Stimulated activated CD4-positive, alpha-beta T cell treated with anti-CD3 and anti-CD28 coated beads, Interleukin-12 subunit alpha, Interleukin-12 subunit beta, amount 100 ng/mL, for 24 hours (primary cell): ENCODE measurements around the gene MRPL32.

Experiments used
- DNase-seq, 2 experiments: peaks; one replicate each; pipeline ENCODE4 v3.0.0-alpha.2; 2020; ENCODE audit warnings: low read depth in 2 of 2

MRPL32 gene

DNA sequence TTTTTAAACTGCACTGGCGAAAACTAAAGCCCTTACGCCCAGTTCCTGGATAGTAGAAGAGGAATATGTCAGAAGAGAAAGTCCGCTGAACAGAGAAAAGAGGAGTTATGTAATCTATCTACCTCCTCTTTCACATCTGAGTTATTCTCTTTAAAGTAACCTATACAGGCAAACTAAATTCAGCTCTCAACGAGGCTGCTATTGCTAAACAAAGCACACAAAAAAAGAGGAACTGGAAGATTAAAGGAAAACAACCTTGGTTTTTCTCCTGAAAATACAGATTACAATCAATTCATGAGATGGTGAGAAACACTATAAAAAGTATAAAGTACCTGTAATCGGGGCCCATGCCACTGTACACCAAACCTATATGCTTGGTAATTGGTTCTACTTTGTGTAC, 6.0 kb upstream of the MRPL32 start:
- no peak for DNase-seq

DNA sequence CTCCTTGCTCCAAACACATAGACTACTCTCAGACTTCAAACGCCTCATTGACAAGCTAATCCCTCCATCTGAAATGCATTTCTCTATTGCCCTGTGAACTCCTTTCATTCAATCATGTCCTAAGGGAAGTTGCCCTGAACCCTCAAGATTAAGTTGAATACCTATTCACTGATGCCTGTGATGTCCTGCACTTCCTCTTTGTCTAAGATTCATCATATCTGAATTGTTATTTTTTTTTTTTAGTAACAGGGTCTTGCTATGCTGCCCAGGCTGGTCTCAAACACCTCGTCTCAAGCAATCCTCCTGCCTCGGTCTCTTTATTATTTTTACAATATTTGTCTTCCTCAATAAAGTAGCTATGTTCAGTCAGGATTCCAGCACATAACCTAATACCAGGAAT, 3.4 kb upstream of the MRPL32 start:
- no peak for DNase-seq

DNA sequence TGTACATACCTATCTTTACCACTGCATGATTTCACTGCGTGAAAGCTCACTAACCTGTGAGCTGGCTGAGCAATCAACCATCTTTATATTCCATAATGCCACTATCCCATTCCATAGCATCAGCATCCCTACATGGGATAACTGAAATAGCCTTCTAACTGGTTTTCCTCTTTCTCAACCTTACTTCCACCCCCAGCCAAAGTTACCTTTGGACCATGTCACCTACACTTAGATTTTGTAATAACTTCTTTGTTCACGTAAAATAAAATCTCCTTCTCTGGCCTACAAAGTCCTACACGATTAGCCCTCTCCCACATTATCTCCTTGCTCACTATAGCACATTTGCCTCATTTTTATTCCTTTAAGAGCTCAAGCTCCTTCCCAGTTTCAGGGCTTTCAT, 2.7 kb upstream of the MRPL32 start:
- DNase-seq, result no peak

DNA sequence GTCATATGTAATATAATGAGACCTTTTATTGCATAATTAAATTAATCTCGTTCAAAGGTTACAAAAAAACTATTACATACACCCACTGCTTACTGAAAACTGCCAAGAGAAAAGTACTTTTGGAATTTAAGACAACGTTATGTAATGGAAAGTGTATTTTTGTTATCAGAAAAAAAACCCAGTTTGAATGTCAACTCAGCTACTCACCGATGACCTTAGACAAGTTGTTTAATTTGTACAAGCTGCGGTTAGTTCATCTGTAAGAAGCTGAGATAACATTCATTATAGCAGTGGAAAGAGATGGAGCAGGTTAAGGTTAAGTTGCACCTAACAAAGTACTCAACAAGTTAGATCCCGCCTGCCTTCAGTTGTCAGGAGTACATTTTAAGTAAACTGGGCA, 1.3 kb upstream of the MRPL32 start:
- no peak for DNase-seq

DNA sequence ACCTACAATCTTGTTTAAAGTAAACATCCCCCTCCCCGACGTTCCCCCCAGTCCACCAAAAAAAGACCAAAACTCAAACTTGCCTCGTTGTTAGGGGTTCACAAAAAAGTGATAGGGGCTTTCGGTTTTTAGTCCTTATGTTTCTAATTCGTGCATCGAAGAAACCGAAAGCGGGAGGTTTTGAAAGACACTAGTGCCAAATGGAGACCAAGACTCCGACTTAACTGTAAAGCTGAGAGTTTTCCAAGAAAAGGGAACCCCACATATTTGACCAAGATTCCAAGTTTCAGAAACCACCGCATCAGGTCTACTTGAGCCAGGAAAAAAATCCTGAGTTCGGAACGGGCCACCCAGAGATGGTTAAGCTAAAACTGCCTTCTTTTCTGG, 736 bp upstream of the MRPL32 start:
- no peak for DNase-seq

DNA sequence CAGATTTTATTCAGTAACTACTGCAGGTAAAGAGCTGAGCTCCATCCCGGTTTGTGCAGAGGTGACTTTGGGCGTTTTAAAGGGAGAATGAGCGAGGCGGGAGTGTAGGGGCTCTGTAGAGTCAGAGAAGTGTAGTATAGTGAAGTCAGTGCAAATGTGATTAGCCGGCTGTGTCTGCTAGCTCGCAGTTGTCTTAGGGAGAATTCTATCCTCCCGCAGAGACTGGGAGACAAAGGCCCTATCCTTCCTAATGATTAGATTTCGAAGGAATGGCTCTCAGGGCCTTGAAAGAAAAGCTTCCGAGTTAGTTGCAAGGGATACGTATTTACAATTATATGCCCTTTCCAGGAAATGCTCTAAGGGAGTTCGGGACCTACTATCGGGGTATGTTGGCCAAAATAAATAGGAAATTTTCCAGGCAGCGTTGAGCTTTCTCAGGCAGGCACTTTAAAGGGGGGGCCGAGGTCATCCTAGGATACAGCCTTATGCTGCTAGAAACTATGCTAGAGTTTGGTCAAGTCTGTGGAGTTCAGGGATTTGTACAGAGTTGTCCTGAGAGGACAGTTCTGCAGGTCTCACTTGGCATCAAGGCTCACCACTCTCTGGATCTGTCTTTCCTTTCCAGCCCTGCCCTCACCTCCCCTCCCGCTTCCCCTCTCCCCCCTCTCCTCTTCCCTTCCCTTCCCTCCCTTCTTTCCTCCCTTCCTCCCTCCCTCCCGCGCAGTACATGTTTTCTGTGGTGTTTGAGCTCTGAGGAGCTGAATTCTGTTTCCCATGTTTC, 825 bp downstream of the MRPL32 start:
- DNase-seq, result no peak

DNA sequence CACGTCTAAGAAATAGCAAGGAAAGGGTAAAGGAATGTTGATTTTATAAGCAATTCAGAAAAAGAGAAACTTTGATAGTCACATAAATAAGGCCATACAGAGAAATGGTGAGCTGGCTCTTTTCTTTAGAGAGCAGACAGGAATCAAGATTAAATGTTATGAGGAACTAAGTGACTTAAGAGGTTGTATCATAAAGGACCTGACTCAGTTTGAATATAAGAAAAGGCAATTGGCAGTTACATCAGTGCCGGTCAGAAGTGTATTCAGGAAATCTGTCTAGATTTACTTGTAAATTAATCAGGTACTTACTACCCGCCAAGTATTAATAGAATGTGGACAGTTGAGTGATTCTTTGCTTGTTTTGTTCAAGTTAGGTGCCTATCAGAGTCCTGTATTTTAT, 2.1 kb downstream of the MRPL32 start:
- no peak for DNase-seq

DNA sequence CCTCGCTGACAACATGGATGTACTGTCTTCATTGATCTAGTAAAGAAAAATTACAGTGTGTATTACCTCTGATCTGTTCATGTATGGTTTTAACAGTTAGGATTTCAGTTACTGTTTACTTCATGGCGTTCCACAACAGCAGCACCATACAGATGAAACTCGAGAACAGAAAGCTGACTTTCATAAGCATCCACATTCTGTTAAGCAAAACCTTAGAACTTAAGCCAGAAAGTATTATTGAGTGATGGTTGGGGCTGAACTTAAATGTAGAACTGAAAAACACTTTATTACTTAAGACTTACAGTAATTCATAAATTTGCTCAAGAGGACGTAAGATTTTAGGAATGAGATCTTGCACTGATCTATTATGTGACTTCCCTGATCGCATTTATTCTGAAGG, 3.7 kb downstream of the MRPL32 start:
- no peak for DNase-seq

DNA sequence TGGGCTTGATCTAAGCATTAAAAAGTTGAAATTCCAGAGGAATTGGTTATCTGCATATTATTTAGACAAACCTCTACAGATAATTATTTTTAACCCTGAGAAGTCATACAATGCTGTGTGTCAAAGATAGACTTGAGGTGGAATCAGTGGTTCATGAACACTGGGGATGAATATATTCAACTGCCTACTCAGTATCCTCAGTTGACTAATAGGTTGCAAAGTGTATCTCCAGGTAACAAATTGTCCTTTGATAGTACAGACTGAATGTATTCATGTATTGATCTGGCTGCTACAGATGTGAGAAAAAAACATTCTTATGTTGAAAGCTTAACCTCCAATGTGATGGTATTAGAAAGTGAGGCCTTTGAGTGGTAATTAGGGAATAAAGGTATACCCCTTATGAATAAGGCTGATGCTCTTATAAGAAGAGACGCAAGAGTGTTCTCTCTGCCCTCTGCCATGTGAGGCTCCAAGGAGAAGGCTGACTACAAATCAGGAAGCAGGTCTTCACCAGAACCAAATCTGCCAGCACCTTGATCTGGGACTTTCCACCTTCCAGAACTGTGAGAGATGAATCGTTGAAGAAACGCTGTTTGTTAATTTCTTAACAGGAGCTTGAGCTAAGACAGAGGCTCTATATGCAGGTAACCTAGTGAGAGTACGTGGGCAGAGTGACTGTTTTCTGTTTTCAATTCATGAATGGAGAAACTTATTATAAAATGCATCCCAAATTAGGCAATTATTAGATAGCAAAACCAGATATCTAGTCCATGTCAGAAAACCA, 7.5 kb downstream of the MRPL32 start:
- no peak for DNase-seq

DNA sequence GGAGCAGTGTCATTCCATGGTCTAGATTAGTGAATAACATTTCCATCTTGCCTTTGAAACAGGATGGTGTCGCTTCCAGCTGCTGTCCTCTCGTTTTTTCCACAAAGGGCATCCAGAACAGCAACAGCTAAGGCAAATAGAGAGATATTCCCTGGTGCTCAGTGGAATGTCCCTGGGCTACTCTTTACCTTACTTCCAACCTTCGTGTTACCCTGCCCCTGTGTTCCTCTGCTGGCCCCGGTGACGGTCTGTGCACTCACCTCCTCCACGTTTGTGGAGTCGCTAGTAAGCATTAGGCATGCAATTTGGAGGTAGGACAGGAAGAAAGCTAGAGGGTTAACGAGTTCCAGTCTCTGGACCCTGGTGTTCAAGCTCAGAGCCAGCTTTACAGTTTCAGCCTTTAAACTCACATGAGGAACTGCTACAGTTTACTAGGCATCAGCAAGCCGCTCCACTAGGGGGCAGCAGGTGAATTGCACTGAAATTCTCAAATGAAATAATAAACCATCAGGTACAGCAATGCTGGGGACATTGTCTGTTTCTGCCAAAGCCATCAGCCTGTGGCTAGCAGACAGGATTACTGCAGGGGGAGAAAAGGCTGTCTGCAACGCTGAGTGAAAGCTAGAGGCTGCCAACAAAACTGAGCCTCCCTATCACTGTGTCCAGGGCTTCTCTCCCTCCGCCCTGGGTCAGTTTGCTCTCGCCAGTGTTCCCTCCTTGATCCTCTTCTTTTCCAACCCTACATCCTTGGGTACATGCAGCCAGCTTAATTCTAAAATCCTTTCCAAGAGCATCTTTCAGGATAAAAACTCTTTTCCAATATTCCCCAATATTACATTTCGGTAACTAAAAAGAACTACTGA, 9.0 kb downstream of the MRPL32 start:
- peak; percentile 52 to 75 for DNase-seq

DNA sequence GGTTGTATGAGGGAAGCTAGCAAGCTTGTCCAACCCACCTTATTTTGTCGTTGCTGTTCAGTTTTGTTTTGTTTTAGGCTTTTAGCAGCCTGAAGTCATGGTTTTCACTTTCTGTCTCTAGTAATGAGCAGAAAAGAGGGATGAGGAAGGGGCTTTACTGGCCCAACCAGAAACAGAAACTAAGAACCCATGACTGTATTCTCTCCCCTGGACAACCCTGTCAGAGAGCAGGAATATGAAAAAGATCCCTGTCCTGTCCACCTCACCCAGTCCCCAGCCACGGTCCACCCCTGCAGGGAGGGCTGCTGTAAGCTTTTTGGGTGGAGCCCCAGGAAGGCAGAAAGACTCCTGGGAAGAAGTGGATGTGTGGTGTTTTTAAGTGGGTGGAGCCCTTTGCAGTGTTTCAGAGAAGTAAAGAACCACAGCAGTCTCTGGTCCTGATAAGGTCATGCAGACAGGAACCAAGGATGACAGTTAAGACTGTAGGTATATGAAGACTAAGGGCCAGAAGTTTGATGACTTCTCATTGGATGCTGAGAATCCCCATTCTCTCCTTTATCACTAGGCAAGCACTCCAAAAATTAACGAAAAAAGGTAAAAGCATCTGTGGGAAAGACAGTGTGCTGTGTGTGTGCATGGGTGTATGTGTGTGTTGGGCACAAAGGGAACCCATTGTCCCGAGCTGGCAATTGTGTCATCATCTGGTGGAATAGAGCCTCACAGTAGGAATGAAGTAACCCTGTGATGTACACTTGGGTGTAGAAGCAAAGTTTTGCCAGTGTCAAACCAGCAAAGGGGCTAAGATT, 13.8 kb downstream of the MRPL32 start:
- DNase-seq, result no peak

DNA sequence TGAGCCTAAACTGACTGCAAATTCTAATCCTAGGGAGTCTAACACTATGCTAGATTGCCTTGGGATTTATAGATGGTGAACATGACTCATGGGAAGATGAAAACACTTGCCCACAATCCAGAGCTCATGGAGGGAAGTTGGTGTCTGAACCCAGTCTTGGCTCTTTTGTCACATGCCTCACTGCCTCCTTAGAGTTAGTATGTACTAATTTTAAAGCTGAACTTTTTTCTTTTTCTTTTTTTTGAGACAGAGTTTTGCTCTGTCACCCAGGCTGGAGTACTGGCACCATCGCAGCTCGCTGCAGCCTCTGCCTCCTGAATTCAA, 14.4 kb downstream of the MRPL32 start:
- DNase-seq, result no peak

DNA sequence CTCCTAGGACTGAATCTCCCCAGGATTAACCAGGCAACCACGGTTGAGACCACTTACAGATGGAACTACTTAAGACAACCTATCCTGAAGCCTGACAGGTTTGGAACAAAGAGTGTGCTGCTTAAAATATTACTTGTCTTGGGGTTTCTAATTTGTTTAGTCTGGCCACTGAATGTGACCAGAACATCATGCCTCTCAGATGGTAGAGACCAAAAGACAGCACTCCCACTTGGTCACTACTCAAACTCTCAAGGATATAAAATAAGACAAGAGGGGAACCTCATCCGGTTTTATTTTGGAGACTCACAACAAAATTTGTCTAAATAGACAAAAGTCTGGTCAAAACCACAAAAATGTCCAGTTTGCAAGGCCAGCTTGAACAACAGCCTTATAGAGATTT, 15.3 kb downstream of the MRPL32 start:
- DNase-seq, result no peak

DNA sequence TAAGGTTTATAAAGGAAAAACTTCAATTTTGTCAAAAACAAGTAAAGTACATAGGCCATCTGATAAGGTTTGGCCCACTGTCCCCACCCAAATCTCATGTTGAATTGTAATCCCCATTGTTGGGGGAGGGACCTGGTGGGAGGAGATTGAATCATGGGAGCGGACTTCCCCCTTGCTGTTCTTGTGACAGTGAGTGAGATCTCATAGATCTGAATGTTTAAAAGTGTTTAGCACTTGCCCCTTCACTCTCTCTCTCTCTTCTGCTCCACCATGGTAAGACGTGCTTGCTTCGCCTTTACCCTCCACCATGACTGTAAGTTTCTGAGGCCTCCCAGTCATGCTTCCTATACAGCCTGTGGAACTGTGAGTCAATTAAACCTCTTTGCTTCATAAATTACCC, 18.2 kb downstream of the MRPL32 start:
- no peak for DNase-seq

DNA sequence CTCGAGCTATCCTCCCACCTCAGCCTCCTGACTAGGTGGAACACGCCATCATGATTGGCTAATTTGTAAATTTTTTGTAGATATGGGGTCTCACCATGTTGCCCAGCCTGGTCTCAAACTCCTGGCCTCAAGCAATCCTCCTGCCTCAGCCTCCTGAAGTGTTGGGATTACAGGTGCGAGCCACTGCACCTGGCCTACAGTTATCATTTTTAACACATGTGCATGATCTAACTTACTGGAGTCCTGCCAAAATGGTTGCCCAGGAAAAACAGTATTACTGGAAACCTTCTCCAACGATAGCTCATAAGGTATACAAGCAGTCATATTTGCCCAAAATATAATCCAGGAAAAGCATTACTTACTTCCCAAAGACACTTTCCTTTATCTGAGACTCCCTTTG, 20.2 kb downstream of the MRPL32 start:
- no peak for DNase-seq

DNA sequence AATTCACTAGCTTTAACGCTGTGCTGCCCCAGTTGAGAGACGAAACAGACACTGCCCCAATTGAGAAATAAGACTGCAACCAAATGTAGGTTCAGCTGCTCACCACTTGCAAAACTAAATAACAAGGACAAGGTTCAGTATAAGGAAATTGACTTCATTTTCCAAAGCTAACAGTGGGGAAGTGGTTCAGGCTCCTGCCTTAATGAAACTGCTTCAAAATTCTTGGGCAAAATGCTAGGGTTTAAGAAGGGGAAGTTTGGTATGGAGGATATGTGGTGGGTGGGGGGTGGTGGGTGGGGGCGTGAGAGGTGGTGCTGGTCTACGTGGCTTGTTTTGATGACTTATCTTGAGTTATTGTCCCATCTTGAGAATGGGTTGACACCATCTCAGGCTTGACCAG, 21.8 kb downstream of the MRPL32 start:
- no peak for DNase-seq

DNA sequence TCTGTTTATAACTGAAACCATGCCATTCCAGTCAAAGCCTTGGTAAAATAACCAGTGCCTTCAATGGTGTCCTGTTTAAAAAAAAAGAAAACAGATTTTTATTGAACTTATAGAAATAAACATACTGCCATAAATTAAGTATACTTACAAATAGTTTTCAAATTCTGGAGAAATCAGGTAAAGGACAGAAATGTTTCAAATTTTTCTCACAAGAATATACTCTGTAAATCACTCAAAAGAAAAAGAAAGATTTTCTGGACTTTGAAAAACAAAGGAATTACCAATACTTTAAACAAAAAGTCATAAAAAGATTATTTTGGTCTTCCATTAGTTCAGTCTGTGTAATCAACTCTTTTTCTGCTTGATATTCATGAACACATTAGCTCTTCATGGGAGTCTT, 23.9 kb downstream of the MRPL32 start:
- DNase-seq, result no peak

DNA sequence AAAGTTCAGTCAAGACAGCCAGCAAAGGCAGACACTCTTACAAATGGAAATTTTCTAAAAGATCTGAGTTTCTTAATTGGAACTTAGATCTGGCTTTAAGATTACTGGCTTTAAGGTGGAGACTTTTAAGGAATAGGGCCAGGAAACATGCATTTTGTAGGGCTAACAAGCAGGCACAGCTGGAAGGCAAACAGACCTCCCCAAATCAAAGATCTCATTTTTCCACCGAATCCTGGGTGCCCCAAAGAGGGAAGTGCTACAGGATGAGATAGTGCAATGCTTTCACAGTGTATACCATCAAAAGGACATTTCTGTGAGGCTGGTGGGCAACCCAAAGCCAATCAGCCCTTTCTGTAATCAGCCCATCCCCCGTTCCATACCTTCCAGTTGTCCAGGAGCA, 27.4 kb downstream of the MRPL32 start:
- DNase-seq, result no peak

DNA sequence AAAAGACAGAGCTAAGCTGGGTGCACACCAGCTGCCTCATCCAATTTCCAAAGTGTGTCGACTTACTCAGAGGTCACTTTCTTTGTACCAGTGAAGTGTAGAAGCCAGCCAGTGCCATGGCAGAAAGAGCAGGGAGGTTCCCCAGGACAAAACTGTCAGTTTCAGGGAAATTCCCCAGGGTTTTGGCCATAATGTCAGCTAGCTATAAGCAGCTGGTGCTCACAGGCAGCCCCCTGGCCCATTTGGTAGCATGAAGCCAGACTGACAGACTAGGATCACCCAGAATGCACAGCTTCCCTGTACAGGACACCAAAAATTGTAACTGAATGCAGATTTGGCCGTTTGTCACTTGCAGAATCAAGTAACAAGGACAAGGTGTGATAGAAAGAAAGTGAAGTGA, 28.6 kb downstream of the MRPL32 start:
- no peak for DNase-seq

DNA sequence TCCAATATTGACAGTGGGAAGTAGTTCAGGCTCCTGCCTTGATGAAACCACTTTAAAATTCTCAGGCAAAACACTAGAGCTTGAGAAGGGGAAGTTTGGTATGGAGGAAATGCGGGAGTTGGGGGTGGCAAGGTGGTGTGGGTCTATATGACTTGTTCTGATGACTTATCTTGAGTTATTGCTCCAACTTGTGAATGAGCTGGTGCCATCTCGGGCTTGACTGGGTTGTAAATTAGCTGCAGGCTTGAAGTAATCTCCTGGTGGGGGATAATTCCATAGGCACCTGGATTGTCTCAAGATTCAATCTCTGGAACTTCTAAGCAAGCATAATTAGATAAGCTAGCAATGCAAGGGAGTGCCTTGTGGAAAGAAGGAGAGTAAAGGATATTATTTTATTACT, 29.0 kb downstream of the MRPL32 start:
- no peak for DNase-seq

DNA sequence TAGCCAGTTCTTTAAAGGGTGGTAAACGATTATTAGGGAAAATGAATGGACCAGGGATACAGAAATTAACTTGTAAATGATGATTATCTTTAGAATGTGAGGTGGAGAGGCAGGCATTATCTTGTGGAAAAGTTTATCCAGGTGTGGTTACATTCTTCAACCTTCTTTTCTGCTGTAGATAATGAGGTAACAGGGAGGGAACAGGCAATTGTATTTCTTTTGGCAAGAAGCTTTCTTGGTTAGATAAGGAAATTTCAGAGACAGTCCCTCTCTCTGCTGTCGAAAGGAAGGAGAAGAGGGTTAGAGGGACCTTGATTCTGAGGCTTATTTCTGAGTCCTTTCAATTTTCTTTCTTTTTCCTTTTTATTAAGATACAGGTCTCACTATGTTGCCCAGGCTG, 32.1 kb downstream of the MRPL32 start:
- no peak for DNase-seq
